GM10266 (cell line): ENCODE data around the gene LIFR.

Experiments
- DNase-seq: peaks from one replicate; pipeline ENCODE4 v3.0.0; 2012; ENCODE audit errors: extremely low spot score
- TF ChIP-seq, protein P1 (sequence below): IDR thresholded peaks from 2 replicates; pipeline ENCODE4 v1.5.1; 2012; ENCODE audit warnings: mild to moderate bottlenecking, low read depth; ENCODE audit not compliant: control insufficient read depth, insufficient read depth; ENCODE audit errors: missing control alignments

The LIFR gene

DNA sequence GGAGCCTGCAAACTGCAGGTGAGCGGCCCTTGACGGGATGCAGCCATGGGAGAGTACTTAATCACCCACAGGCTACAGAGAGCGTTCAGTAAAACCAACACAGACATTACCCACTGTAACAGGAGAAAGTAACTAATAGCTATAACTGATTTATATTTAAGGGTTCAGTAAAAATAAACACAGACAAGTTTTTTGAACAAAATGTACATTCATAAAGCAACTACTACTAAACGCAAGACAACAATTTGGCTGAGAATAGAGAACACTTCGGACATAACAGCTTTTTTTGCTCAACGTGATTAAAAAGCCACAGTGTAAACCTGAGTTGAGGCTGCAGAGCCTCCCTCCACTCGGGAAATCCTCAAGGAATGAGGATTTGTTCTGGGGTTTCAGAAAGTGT is 61.7 kb downstream of the LIFR start:
- TF ChIP-seq, protein P1, sequence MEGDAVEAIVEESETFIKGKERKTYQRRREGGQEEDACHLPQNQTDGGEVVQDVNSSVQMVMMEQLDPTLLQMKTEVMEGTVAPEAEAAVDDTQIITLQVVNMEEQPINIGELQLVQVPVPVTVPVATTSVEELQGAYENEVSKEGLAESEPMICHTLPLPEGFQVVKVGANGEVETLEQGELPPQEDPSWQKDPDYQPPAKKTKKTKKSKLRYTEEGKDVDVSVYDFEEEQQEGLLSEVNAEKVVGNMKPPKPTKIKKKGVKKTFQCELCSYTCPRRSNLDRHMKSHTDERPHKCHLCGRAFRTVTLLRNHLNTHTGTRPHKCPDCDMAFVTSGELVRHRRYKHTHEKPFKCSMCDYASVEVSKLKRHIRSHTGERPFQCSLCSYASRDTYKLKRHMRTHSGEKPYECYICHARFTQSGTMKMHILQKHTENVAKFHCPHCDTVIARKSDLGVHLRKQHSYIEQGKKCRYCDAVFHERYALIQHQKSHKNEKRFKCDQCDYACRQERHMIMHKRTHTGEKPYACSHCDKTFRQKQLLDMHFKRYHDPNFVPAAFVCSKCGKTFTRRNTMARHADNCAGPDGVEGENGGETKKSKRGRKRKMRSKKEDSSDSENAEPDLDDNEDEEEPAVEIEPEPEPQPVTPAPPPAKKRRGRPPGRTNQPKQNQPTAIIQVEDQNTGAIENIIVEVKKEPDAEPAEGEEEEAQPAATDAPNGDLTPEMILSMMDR = no peak
- DNase-seq = no peak

DNA sequence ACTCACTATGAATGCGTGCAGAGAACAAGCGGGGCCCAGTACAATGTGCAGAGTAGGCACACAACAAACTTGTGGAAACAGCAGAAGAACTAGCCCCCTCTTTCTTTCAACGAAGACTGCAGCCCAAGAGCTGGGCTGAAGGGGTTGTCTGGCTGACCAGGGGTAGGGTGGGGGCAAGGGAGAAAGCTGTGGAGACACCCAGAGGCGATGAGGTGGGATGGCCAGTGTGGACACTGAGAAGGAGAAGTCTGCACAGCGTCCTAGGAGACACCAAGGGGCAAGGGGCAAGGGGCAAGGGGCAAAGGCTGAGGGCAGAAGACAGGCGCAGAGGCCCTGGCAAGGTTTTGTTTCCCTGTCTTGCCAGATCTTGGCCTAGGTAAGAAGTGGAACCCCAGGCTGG is 62.3 kb downstream of the LIFR start:
- TF ChIP-seq, protein P1 = no peak
- no peak for DNase-seq

DNA sequence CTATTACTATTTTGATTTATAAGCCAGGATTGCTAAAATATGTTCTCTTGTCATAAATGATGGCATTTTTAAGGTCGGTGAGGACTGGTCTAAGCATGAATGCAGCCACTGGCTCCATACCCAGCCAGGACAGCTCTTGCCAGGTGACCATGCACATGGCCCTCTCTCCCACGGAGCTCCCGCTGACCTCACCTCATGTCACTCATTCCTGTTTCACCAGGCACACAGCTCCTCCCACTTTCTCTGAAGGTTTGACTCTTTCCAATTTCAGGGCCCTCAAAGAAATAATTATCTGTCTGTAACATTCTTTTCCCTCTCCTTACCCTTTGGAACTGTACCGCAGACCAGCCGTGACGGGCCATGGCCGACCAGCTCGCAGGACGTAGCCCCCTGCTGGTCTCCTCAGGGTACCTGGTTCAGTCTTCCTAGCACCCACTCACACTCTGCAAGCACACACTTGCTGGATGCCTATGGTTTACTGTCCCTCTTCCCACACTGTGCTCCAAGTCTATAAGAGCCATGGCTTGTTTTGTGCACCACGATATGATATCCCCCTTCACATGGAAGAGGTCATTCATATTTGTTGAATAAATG is 72.5 kb downstream of the LIFR start:
- TF ChIP-seq, protein P1 = no peak
- no peak for DNase-seq

DNA sequence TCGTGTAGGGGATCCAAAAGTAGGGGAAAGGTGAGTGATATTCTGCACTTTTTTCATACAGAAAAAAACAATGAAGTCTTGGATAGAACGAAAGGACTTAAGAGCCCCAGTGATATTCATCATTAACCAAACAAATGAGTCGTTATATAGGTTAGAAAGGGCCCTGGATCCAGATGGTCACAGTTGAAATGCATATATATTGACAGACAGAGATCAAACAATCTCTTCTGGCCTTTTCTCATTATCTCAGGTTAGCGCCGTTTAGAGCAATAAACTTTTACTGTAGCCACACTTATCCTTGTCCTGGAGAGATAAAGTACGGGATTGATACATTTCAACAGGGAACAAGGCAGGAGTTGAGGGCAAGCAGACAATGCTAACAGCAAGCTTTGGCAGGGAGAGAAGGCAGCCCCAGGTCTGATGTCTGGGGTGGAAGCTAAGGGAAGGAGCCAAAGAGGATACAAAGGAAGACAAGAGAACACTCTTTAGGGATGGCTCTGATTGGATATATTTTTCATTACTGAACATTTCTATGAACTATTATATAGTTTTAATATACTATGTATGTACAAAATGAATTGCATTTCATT is 77.0 kb downstream of the LIFR start:
- no peak for DNase-seq
- TF ChIP-seq, protein P1 = no peak

DNA sequence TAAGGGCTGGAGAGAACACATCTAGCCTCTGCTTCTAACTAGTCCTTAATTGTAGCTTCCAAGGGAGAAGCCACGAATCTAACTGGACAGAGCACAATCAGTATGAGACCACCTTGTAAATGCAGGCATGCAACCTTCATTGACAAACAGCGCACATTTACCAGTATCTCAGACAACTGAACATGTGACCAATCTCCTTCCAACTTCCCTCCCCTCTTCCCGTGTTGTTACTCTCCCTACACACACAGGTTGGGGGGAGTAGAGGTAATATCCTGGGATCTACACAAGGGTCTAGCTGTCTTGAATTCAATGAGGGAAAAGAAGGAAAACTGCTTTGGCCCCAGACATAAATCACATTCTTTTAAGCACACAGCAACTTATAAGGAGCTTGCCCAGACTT is 77.6 kb downstream of the LIFR start:
- TF ChIP-seq, protein P1 = no peak
- DNase-seq = no peak

GRCh38 chr5:38478166-38478565 is 78.3 kb downstream of the LIFR start:
- DNase-seq = no peak
- TF ChIP-seq, protein P1 = no peak

DNA sequence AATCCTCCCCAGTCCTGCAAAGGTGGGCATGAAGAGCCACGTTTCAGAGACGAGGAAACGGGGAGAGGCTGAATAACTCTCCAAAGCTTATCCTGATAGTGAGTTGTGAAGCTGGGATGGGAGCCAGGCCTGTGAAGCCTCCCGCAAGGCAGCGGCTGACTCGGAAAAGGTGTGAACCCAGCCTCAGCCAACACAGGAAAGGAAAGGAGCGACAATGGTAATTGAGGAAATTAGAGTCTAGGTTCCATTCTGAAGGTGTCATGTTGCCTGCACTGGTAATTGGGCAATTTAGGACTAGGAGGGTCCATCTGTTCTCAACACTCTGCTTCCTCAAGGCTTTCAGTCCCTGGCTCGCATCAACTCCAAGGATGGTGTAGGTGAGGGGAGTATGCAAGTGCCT is 83.4 kb downstream of the LIFR start:
- TF ChIP-seq, protein P1 = no peak
- no peak for DNase-seq
